Measurements from ENCODE around the gene FOXP4. TPM values are rescaled to one million over a fixed set of nuclear protein-coding genes. Genes with fewer than 3 reads are reported as not detected.
A peak's percentile ranks its signal among the peaks of the same experiment; 100 is the strongest.

Gene FOXP4
- total and polyA plus RNA-seq, 2 of the 13 experiments (the other 11 are each of a cell fraction or from before 2014, with no cell fraction given): 11.0 to 12.4 TPM

GRCh38 chr6:41578217-41579087 is 32.3 kb downstream of the FOXP4 start (continued):
- TF ChIP-seq PHF8 (CRISPR knock-in tag; IDR thresholded peaks at IDR 0.05) (no peak), EED (CRISPR knock-in tag; IDR thresholded peaks at IDR 0.05) (no peak), MBD4 (IDR thresholded peaks at IDR 0.05; ENCODE audit: borderline replicate concordance, low read length) (no peak), RFX3 (CRISPR knock-in tag; IDR thresholded peaks at IDR 0.05) (no peak; the same call in 1 of the 2 replicates), ZMYM4 (CRISPR knock-in tag; IDR thresholded peaks at IDR 0.05) (no peak; the same call in 1 of the 2 replicates), REPIN1 (CRISPR knock-in tag; IDR thresholded peaks at IDR 0.05; ENCODE audit: borderline replicate concordance, low read depth) (0 out of 2 replicates have a peak, but pooled peaks have one; percentile 71), THAP8 (CRISPR knock-in tag; IDR thresholded peaks at IDR 0.05; ENCODE audit: borderline replicate concordance) (no peak), WIZ (CRISPR knock-in tag; IDR thresholded peaks at IDR 0.05) (no peak), ATF2 (CRISPR knock-in tag; IDR thresholded peaks at IDR 0.05) (peak; percentile 56), CEBPZ (IDR thresholded peaks at IDR 0.05; ENCODE audit: low read length) (no peak), MXD3 (CRISPR knock-in tag; IDR thresholded peaks at IDR 0.05) (0 out of 2 replicates have a peak, but pooled peaks have one; percentile 17), ZNF557 (CRISPR knock-in tag; IDR thresholded peaks at IDR 0.05) (0 out of 2 replicates have a peak, but pooled peaks have one; percentile 11), SRF (IDR thresholded peaks at IDR 0.05; ENCODE audit: low read depth, low read length) (peak; percentile 27; the same call in 1 of the 2 replicates), ZNF552 (CRISPR knock-in tag; IDR thresholded peaks at IDR 0.05; ENCODE audit: borderline replicate concordance) (peak; percentile 42; the same call in 1 of the 2 replicates), ETV5 (CRISPR knock-in tag; IDR thresholded peaks at IDR 0.05; ENCODE audit: borderline replicate concordance) (peak; percentile 98), EEA1 (CRISPR knock-in tag; IDR thresholded peaks at IDR 0.05; ENCODE audit: borderline replicate concordance) (no peak), ZSCAN5A (CRISPR knock-in tag; IDR thresholded peaks at IDR 0.05; ENCODE audit: borderline replicate concordance) (no peak), ISL2 (CRISPR knock-in tag; IDR thresholded peaks at IDR 0.05) (peak; percentile 72), ZNF749 (CRISPR knock-in tag; IDR thresholded peaks at IDR 0.05; ENCODE audit: borderline replicate concordance) (no peak), ZNF550 (CRISPR knock-in tag; IDR thresholded peaks at IDR 0.05; ENCODE audit: borderline replicate concordance) (no peak)

Data from HepG2 (cell line).